H1 (cell line): ENCODE measurements around the gene RAPGEF1. TPM values are rescaled to one million over a fixed set of nuclear protein-coding genes. Genes with fewer than 3 reads are reported as not detected.

Source experiments
- CTCF ChIA-PET: fragments of 300-600 bp; sonication (Branson Sonifier 250); formaldehyde crosslinking; loops from one replicate; lab custom pipeline; 2021; ENCODE audit not compliant: partially characterized antibody; lab: Charles Lee
- POLR2A ChIA-PET: fragments of 300-600 bp; sonication (Branson Sonifier 250); formaldehyde crosslinking; loops from one replicate; lab custom pipeline; 2021; ENCODE audit warnings: inconsistent platforms; ENCODE audit not compliant: partially characterized antibody; lab: Charles Lee
- DNase-seq, 2 experiments: peaks; one replicate each; pipeline versions ENCODE4 v3.0.0 to v3.0.0-alpha.2; 2010 to 2022; ENCODE audit warnings: low spot score in 2 of 2, low read depth in 1 of 2, mixed read lengths in 1 of 2
- FAIRE-seq: peaks from 2 replicates; lab custom pipeline; 2011; peaks lifted over from hg19 to GRCh38; lab: Jason Lieb, UNC
- H2AFZ ChIP-seq: 2 replicates; pipeline ENCODE4 v1.8.1; 2012; ENCODE audit warnings: low read length, inconsistent platforms
- H2AK5ac ChIP-seq: 2 replicates; pipeline ENCODE4 v1.6.1; 2013; ENCODE audit warnings: low read depth, low read length
- H2BK120ac ChIP-seq: replicated peaks from 2 replicates; pipeline ENCODE3; 2013; ENCODE audit warnings: low read depth, low read length, inconsistent platforms
- H2BK12ac ChIP-seq: 2 replicates; pipeline ENCODE4 v1.6.1; 2013; ENCODE audit warnings: low read depth, low read length
- H2BK15ac ChIP-seq: 2 replicates; pipeline ENCODE4 v1.6.1; 2013; ENCODE audit warnings: low read length
- H2BK20ac ChIP-seq: 2 replicates; pipeline ENCODE4 v1.6.1; 2013; ENCODE audit warnings: low read length
- H2BK5ac ChIP-seq: 2 replicates; pipeline ENCODE4 v1.6.1; 2013; ENCODE audit warnings: low read depth, low read length
- H3K14ac ChIP-seq: 2 replicates; pipeline ENCODE4 v1.6.1; 2013; ENCODE audit warnings: inconsistent platforms; ENCODE audit not compliant: insufficient read length
- H3K18ac ChIP-seq: 2 replicates; pipeline ENCODE4 v1.6.1; 2013; ENCODE audit warnings: low read length; ENCODE audit errors: extremely low read depth
- H3K23ac ChIP-seq: 2 replicates; pipeline ENCODE4 v1.6.1; 2013; ENCODE audit warnings: inconsistent platforms; ENCODE audit not compliant: insufficient read length
- H3K23me2 ChIP-seq: 2 replicates; pipeline ENCODE4 v1.6.1; 2013; ENCODE audit warnings: low read depth, low read length
- H3K27ac ChIP-seq: 2 replicates; pipeline ENCODE4 v1.6.1; 2011; ENCODE audit warnings: low read depth, low read length, inconsistent platforms
- H3K27me3 ChIP-seq, 4 experiments: replicated peaks in 1 of 4; 1 replicate in 1 of 4; 2 replicates in 3 of 4; pipeline versions ENCODE4 v1.6.1 to v1.8.1; 2011 to 2013; ENCODE audit warnings: low read length in 3 of 4, mild to moderate bottlenecking in 3 of 4, inconsistent platforms in 2 of 4, mixed read lengths in 2 of 4, moderate library complexity in 1 of 4; ENCODE audit not compliant: control insufficient read depth in 3 of 4, insufficient read depth in 3 of 4; ENCODE audit errors: extremely low read depth in 1 of 4
- H3K36me3 ChIP-seq, 4 experiments: 2 replicates each; pipeline versions ENCODE4 v1.6.1 to v1.8.1; 2011 to 2013; ENCODE audit warnings: mild to moderate bottlenecking in 4 of 4, low read length in 3 of 4, moderate library complexity in 2 of 4, control low read depth in 1 of 4, inconsistent platforms in 1 of 4; ENCODE audit not compliant: insufficient read depth in 4 of 4, control insufficient read depth in 2 of 4
- H3K4ac ChIP-seq: replicated peaks from 2 replicates; pipeline ENCODE3; 2013; ENCODE audit warnings: low read length, low read depth, mixed read lengths, inconsistent platforms; ENCODE audit not compliant: insufficient read length
- H3K4me1 ChIP-seq, 4 experiments: replicated peaks in 1 of 4; 1 replicate in 1 of 4; 2 replicates in 3 of 4; pipeline versions ENCODE4 v1.6.1 to v1.8.1; 2011 to 2013; ENCODE audit warnings: low read length in 3 of 4, inconsistent platforms in 2 of 4, mixed read lengths in 1 of 4; ENCODE audit not compliant: insufficient read depth in 4 of 4, control insufficient read depth in 3 of 4
- H3K4me2 ChIP-seq, 2 experiments: 2 replicates each; pipeline versions ENCODE4 v1.6.1 to v1.8.1; 2011 to 2013; ENCODE audit warnings: low read depth in 2 of 2, low read length in 2 of 2, control low read depth in 1 of 2, inconsistent platforms in 1 of 2, mild to moderate bottlenecking in 1 of 2; ENCODE audit not compliant: insufficient read depth in 1 of 2
- H3K4me3 ChIP-seq, 4 experiments: fragments of 200-600, 300-600 bp in 1 of 4; sonication (generic), shearing (Covaris generic), sonication (Bioruptor Twin) in 1 of 4; 2 replicates each; pipeline versions ENCODE4 v1.5.1 to v1.8.1; 2011 to 2016; ENCODE audit warnings: low read length in 4 of 4, low read depth in 3 of 4, control low read depth in 2 of 4, inconsistent platforms in 2 of 4, mild to moderate bottlenecking in 2 of 4, mixed read lengths in 1 of 4, moderate library complexity in 1 of 4; ENCODE audit not compliant: insufficient read depth in 2 of 4; ENCODE audit errors: extremely low read depth in 1 of 4
- H3K56ac ChIP-seq: replicated peaks from 2 replicates; pipeline ENCODE3; 2013; ENCODE audit warnings: low read depth, mild to moderate bottlenecking, mixed read lengths, low read length, inconsistent platforms; ENCODE audit not compliant: insufficient read length
- H3K79me1 ChIP-seq: 2 replicates; pipeline ENCODE4 v1.6.1; 2013; ENCODE audit warnings: low read depth, low read length, control low read depth
- H3K79me2 ChIP-seq, 2 experiments: 2 replicates each; pipeline versions ENCODE4 v1.6.1 to v1.8.1; 2012 to 2013; ENCODE audit warnings: low read length in 2 of 2, mild to moderate bottlenecking in 2 of 2, inconsistent platforms in 1 of 2; ENCODE audit not compliant: insufficient read depth in 2 of 2, control insufficient read depth in 1 of 2
- H3K9ac ChIP-seq, 4 experiments: replicated peaks in 1 of 4; 1 replicate in 1 of 4; 2 replicates in 3 of 4; pipeline versions ENCODE4 v1.6.1 to v1.8.1; 2011 to 2013; ENCODE audit warnings: low read depth in 3 of 4, low read length in 3 of 4, control low read depth in 2 of 4, mild to moderate bottlenecking in 2 of 4, moderate library complexity in 2 of 4, inconsistent platforms in 1 of 4; ENCODE audit errors: extremely low read depth in 1 of 4
- H3K9me3 ChIP-seq, 2 experiments: 2 replicates each; pipeline versions ENCODE4 v1.6.1 to v1.8.1; 2012 to 2013; ENCODE audit warnings: mild to moderate bottlenecking in 2 of 2, moderate library complexity in 2 of 2, control low read depth in 1 of 2, inconsistent platforms in 1 of 2, low read depth in 1 of 2, low read length in 1 of 2, mixed read lengths in 1 of 2; ENCODE audit not compliant: insufficient read depth in 2 of 2
- H4K20me1 ChIP-seq, 2 experiments: replicated peaks in 1 of 2; 2 replicates each; pipeline versions ENCODE3 to v1.8.1; 2011 to 2013; ENCODE audit warnings: inconsistent platforms in 2 of 2, low read length in 2 of 2, mild to moderate bottlenecking in 1 of 2; ENCODE audit not compliant: insufficient read depth in 2 of 2, control insufficient read depth in 1 of 2
- H4K5ac ChIP-seq: 2 replicates; pipeline ENCODE4 v1.6.1; 2013; ENCODE audit warnings: low read length, low read depth, mixed read lengths, inconsistent platforms; ENCODE audit not compliant: insufficient read length
- H4K8ac ChIP-seq: 2 replicates; pipeline ENCODE4 v1.8.0; 2013; ENCODE audit warnings: mild to moderate bottlenecking, moderate library complexity, low read length, inconsistent platforms; ENCODE audit not compliant: insufficient read depth; ENCODE audit errors: extremely low read depth
- H4K91ac ChIP-seq: replicated peaks from 2 replicates; pipeline ENCODE3; 2013; ENCODE audit warnings: low read length, mixed read lengths, inconsistent platforms; ENCODE audit not compliant: insufficient read length
- CBX5 ChIP-seq: fragments of 300-800, 300-1000 bp; sonication (generic); IDR thresholded peaks from 2 replicates; pipeline ENCODE4 v1.7.1; 2016; ENCODE audit warnings: antibody characterized with exemption, low read length, low read depth
- EP300 ChIP-seq, 2 experiments: IDR thresholded peaks; 1 replicate in 1 of 2; 2 replicates in 1 of 2; pipeline ENCODE4 v1.6.1; 2011 to 2012; ENCODE audit warnings: low read depth in 2 of 2, low read length in 2 of 2, mild to moderate bottlenecking in 2 of 2, borderline replicate concordance in 1 of 2, inconsistent platforms in 1 of 2, moderate library complexity in 1 of 2
- HDAC2 ChIP-seq, 2 experiments: fragments of 300-600 bp in 1 of 2; sonication (generic) in 1 of 2; IDR thresholded peaks; 2 replicates each; pipeline ENCODE4 v1.6.1; 2011 to 2012; ENCODE audit warnings: low read depth in 2 of 2, low read length in 2 of 2, mild to moderate bottlenecking in 2 of 2, moderate library complexity in 2 of 2, borderline replicate concordance in 1 of 2, inconsistent platforms in 1 of 2
- NANOG ChIP-seq: IDR thresholded peaks from 2 replicates; pipeline ENCODE4 v1.6.1; 2011; ENCODE audit warnings: low read length, low read depth, mild to moderate bottlenecking, inconsistent platforms; ENCODE audit not compliant: insufficient read depth, poor library complexity, severe bottlenecking
- PHF8 ChIP-seq: fragments of 200-600 bp; sonication (generic); conservative IDR thresholded peaks from 2 replicates; pipeline ENCODE4 v1.7.1; 2012; ENCODE audit warnings: low read depth, mild to moderate bottlenecking, inconsistent platforms, low read length, moderate library complexity
- SRF ChIP-seq: IDR thresholded peaks from 2 replicates; pipeline ENCODE4 v1.6.1; 2011; ENCODE audit warnings: mild to moderate bottlenecking, low read depth, low read length, moderate library complexity
- TAF1 ChIP-seq: IDR thresholded peaks from 2 replicates; pipeline ENCODE4 v1.6.1; 2011; ENCODE audit warnings: mild to moderate bottlenecking, low read depth, low read length
- TAF7 ChIP-seq: optimal IDR thresholded peaks from 2 replicates; pipeline ENCODE3; 2011; ENCODE audit warnings: low read depth, mild to moderate bottlenecking, inconsistent platforms, low read length, moderate library complexity, borderline replicate concordance
- WGBS, 2 experiments: shearing (Covaris generic) in 1 of 2; methylation state at CpG; one replicate each; pipeline versions ENCODE4 v1.1.6 to v1.1.7; 2013 to 2015; ENCODE audit warnings: low lambda C conversion rate in 2 of 2, mixed read lengths in 2 of 2, inconsistent platforms in 1 of 2, low coverage in 1 of 2, missing lambda C conversion rate in 1 of 2; ENCODE audit not compliant: insufficient replicate concordance in 2 of 2, insufficient coverage in 1 of 2, insufficient read length in 1 of 2; ENCODE audit errors: extremely low coverage in 1 of 2, missing lambda C conversion rate in 1 of 2; 5-methylcytosine and 5-hydroxymethylcytosine counted together
- polyA plus RNA-seq, 7 experiments: library from polyadenylated mRNA; depleted of rRNA in 3 of 7; stranded (reverse) in 5 of 7; unstranded in 2 of 7; fragments of >200 nt in 5 of 7; fragments of 200-250 nt in 2 of 7; gene quantifications; 1 replicate in 5 of 7; 2 replicates in 1 of 7; 4 replicates in 1 of 7; pipeline versions ENCODE4 v1.2.1 to v1.2.3, GENCODE V29; 2011 to 2013; ENCODE audit warnings: missing spikeins in 2 of 7, mixed read lengths in 2 of 7
- total RNA-seq: library from RNA; stranded (reverse); fragmentation: NEBNext Ultra II Directional; extraction: Animal tissue kit (Norgen Biotek cat#: 25700); gene quantifications from 2 replicates; pipeline ENCODE4 v1.2.1, GENCODE V29; 2021

The RAPGEF1 gene
- total and polyA plus RNA-seq, 2 of the 8 experiments (the other 6 are each of a cell fraction or from before 2014, with no cell fraction given), result 29.7 to 78.9 TPM

- no peak overlapping the region for H3K56ac ChIP-seq
- CTCF ChIA-PET, result interaction anchor here (1.0 to 2.0 kb wide), 6 partner anchors 9 to 133 kb away, joined by 3 to 10 read pairs (median 5); partner anchors contain the start of gene RAPGEF1
- no peak overlapping the region for H3K14ac ChIP-seq
- no peak overlapping the region for H4K5ac ChIP-seq
- no peaks in the 10 kb centered on the region for H3K79me2 ChIP-seq
- H3K27me3 ChIP-seq, result no peaks in the 10 kb centered on the region
- no peak overlapping the region for H2AFZ ChIP-seq
- no peak overlapping the region for H3K4ac ChIP-seq
- no peak overlapping the region for H3K27ac ChIP-seq
- WGBS, 2 experiments, result 90% methylated on average over 7 of the region's 7 CpGs; no CpG with 5 or more reads in 1 of the 2 experiments
- DNase-seq, result no peak
- no peak overlapping the region for H2BK20ac ChIP-seq
- no peaks in the 10 kb centered on the region for H3K36me3 ChIP-seq
- H3K9ac ChIP-seq, result no peak overlapping the region
- H2BK120ac ChIP-seq, result no peak overlapping the region
- FAIRE-seq, result no peak
- POLR2A ChIA-PET, result interaction anchor here (1.1 kb wide), 1 partner anchor 84 kb away, joined by 3 read pairs; no protein-coding TSS in a partner anchor
- H4K91ac ChIP-seq, result no peak overlapping the region
- no peak overlapping the region for H3K4me3 ChIP-seq
- H4K8ac ChIP-seq, result no peak overlapping the region
- no peak overlapping the region for H3K4me2 ChIP-seq
- H2AK5ac ChIP-seq, result no peak overlapping the region
- peaks cover 11 to 19% (median 15%) of the 10 kb centered on the region in 4 experiments for H3K4me1 ChIP-seq
- no peaks in the 10 kb centered on the region for H4K20me1 ChIP-seq
- H3K23me2 ChIP-seq, result no peaks in the 10 kb centered on the region
- H3K79me1 ChIP-seq, result no peaks in the 10 kb centered on the region; the same call in 1 of the 2 replicates
- H3K23ac ChIP-seq, result no peak overlapping the region
- H2BK12ac ChIP-seq, result no peak overlapping the region
- no peak overlapping the region for H2BK15ac ChIP-seq
- H3K9me3 ChIP-seq, result no peaks in the 10 kb centered on the region
- no peak overlapping the region for H3K18ac ChIP-seq
- no peak overlapping the region for H2BK5ac ChIP-seq
- TF ChIP-seq HDAC2 (IDR thresholded peaks at IDR 0.05; ENCODE audit: borderline replicate concordance in 1 of 2, low read depth in 2 of 2, low read length in 2 of 2), result no peak
- no peak for TF ChIP-seq EP300 (IDR thresholded peaks at IDR 0.05; ENCODE audit: borderline replicate concordance in 1 of 2, low read depth in 2 of 2, low read length in 2 of 2)
- no peak for TF ChIP-seq CBX5
- no peak for TF ChIP-seq TAF1
- TF ChIP-seq PHF8, result no peak
- no peak for TF ChIP-seq NANOG
- no peak for TF ChIP-seq TAF7
- TF ChIP-seq SRF, result no peak
Measured at GRCh38 chr9:131612851-131613250, 127.0 kb downstream of the RAPGEF1 start.
